GM23338 (cell line): Measurements from ENCODE around the gene IL6ST.

Experiments
- CREB1 ChIP-seq: fragments of 250-450 bp; sonication (Bioruptor Pico); IDR thresholded peaks from 2 replicates; pipeline ENCODE4 v1.5.0; 2020; ENCODE audit warnings: low read depth, mild to moderate bottlenecking, moderate library complexity
- CTCF ChIP-seq, 2 experiments: fragments of 200-600 bp in 1 of 2; sonication (generic) in 1 of 2; conservative IDR thresholded peaks; 2 replicates each; pipeline versions ENCODE4 v1.5.1 to v1.6.1; 2016 to 2017; ENCODE audit warnings: antibody characterized with exemption in 2 of 2, low read depth in 2 of 2, mild to moderate bottlenecking in 2 of 2, moderate library complexity in 1 of 2
- ETS1 ChIP-seq: IDR thresholded peaks from 2 replicates; pipeline ENCODE4 v1.6.1; 2016; ENCODE audit warnings: antibody characterized with exemption
- EZH2 ChIP-seq: fragments of 200-600 bp; sonication (generic); IDR thresholded peaks from one replicate; pipeline ENCODE4 v1.8.0; 2017; ENCODE audit warnings: antibody characterized with exemption, mild to moderate bottlenecking, low read depth; ENCODE audit not compliant: unreplicated experiment
- EZH2phosphoT487 ChIP-seq: fragments of 200-600 bp; sonication (generic); IDR thresholded peaks from one replicate; pipeline ENCODE4 v1.8.1; 2018; ENCODE audit warnings: antibody characterized with exemption; ENCODE audit not compliant: unreplicated experiment
- JUNB ChIP-seq: IDR thresholded peaks from one replicate; pipeline ENCODE4 v1.6.1; 2016; ENCODE audit warnings: antibody characterized with exemption; ENCODE audit not compliant: unreplicated experiment
- NANOG ChIP-seq: IDR thresholded peaks from 2 replicates; pipeline ENCODE4 v1.6.1; 2016; ENCODE audit warnings: antibody characterized with exemption, borderline replicate concordance
- POLR2AphosphoS5 ChIP-seq: IDR thresholded peaks from 2 replicates; pipeline ENCODE4 v1.6.1; 2016; ENCODE audit warnings: antibody characterized with exemption, low read depth
- REST ChIP-seq: IDR thresholded peaks from one replicate; pipeline ENCODE4 v1.6.1; 2018; ENCODE audit warnings: antibody characterized with exemption; ENCODE audit not compliant: unreplicated experiment
- ZNF114 ChIP-seq: fragments of 250-450 bp; sonication (Bioruptor Pico); IDR thresholded peaks from 2 replicates; pipeline ENCODE4 v1.5.0; 2020; ENCODE audit warnings: mild to moderate bottlenecking, moderate library complexity
- ZNF331 ChIP-seq: fragments of 250-450 bp; sonication (Bioruptor Pico); IDR thresholded peaks from 2 replicates; pipeline ENCODE4 v1.5.0; 2020; ENCODE audit warnings: low read depth, mild to moderate bottlenecking, moderate library complexity
- ZNF462 ChIP-seq: fragments of 250-450 bp; sonication (Bioruptor Pico); IDR thresholded peaks from 2 replicates; pipeline ENCODE4 v1.5.0; 2020; ENCODE audit warnings: mild to moderate bottlenecking, moderate library complexity

- TF ChIP-seq JUNB = no peak
- TF ChIP-seq EZH2 = no peak
- no peak for TF ChIP-seq POLR2AphosphoS5
- TF ChIP-seq CTCF (conservative IDR thresholded peaks at IDR 0.05; ENCODE audit: low read depth in 2 of 2) = no peak
- no peak for TF ChIP-seq EZH2phosphoT487
- no peak for TF ChIP-seq REST
- no peak for TF ChIP-seq CREB1
- no peak for TF ChIP-seq ETS1
- TF ChIP-seq NANOG = no peak
- no peak for TF ChIP-seq ZNF114
- no peak for TF ChIP-seq ZNF462 (CRISPR knock-in tag)
- no peak for TF ChIP-seq ZNF331 (CRISPR knock-in tag)
Measured at GRCh38 chr5:55903121-55903701, 91.6 kb downstream of the IL6ST start.
